SH-SY5Y (cell line): Measurements from ENCODE around the gene ZNF346.

Source experiments
- GATA2 ChIP-seq: IDR thresholded peaks from 2 replicates; pipeline ENCODE4 v1.6.1; 2011; ENCODE audit warnings: mild to moderate bottlenecking, low read depth, low read length
- GATA3 ChIP-seq: IDR thresholded peaks from 2 replicates; pipeline ENCODE4 v1.6.1; 2011; ENCODE audit warnings: low read depth, mild to moderate bottlenecking, low read length, moderate library complexity

DNA sequence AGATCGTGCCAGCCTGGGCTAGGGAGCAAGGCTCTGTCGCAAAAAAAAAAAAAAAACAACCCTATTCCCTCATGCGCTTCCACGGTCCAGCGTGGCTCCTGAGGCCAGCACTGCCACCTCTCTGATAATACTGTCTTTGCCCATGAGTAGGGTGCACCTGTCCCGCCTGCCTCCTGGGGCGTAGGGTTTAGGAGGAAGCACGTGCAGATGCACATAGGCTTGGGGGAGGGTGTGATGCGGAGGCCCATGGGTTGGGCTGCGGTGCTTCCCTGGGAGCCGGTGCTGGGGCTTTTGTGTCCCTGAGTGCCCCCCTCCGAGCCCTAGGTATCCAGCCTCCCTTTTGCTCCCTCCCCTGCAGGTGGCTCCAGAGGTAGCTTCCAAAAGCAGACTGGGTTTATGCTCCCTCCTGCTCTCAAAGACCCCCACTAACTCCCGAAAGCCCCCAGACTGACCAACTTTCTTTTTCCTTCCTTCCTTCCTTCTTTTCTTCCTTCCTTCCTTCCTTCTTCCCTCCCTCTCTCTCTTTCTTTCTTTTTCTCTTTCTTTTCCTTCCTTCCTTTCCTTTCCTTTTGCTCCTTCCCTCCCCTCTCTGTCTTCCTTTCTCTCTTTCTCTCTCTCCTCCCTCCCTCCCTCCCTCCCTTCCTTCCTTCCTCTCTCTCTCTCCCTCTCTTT lies 77.1 kb downstream of the ZNF346 start:
- no peak for TF ChIP-seq GATA2
- no peak for TF ChIP-seq GATA3
